ENCODE data around the gene CNTNAP2. TPM values are rescaled to one million over a fixed set of nuclear protein-coding genes. Genes with fewer than 3 reads are reported as not detected.

Gene CNTNAP2
- total RNA-seq, 1 experiment from 2014 or later = 0.03 TPM

GRCh38 chr7:147465223-147465622 is 1348.6 kb downstream of the CNTNAP2 start:
- no peaks in the 10 kb centered on the region for H3K9me3 ChIP-seq (ENCODE audit: control insufficient read depth, insufficient read depth, low read depth, low read length)
- no TSS peak for BruUV-seq (replicated peaks)
- H3K4me1 ChIP-seq (ENCODE audit: control insufficient read depth, insufficient read depth, low read length) = no peaks in the 10 kb centered on the region
- intact Hi-C loops (cut with micrococcal nuclease; ENCODE audit: unreplicated experiment) = no loop called here
- TF ChIP-seq SIN3A (IDR thresholded peaks at IDR 0.05; ENCODE audit: borderline replicate concordance, insufficient read depth, low read depth, low read length) (no peak), CTCF (IDR thresholded peaks at IDR 0.05) (no peak), POLR2AphosphoS5 (IDR thresholded peaks at IDR 0.05; ENCODE audit: low read depth, low read length) (no peak), TCF7L2 (IDR thresholded peaks at IDR 0.05; ENCODE audit: low read depth, low read length) (no peak), REST (IDR thresholded peaks at IDR 0.05; ENCODE audit: insufficient read depth in 1 of 2, low read depth in 2 of 2, low read length in 1 of 2) (no peak)
- in situ Hi-C loops (cut with HindIII; ENCODE audit: low pct_unique_long_range_greater_than_20kb, low sequenced_read_pairs) = no loop called here
- no peak for ATAC-seq
- POLR2A ChIA-PET = no interaction called here
- H3K27me3 ChIP-seq (ENCODE audit: control insufficient read depth, insufficient read depth, low read length) = no peaks in the 10 kb centered on the region
- no peak overlapping the region for H3K27ac ChIP-seq (ENCODE audit: low read length)
- H3K4me3 ChIP-seq (ENCODE audit: low read depth in 2 of 2, low read length in 2 of 2) = no peak overlapping the region
- no peaks in the 10 kb centered on the region for H3K36me3 ChIP-seq (ENCODE audit: control insufficient read depth, insufficient read depth, low read length)
- no peak for DNase-seq (ENCODE audit: low read depth, low spot score)
- CTCF ChIA-PET = no interaction called here

- no peak for DNase-seq (ENCODE audit: low read depth, low spot score)
- no peak for ATAC-seq
- Histone ChIP-seq H3K9me3 (ENCODE audit: control insufficient read depth, insufficient read depth, low read depth, low read length) (no peaks in the 10 kb centered on the region), H3K4me3 (ENCODE audit: low read depth in 2 of 2, low read length in 2 of 2) (no peak overlapping the region), H3K36me3 (ENCODE audit: control insufficient read depth, insufficient read depth, low read length) (no peaks in the 10 kb centered on the region), H3K27me3 (ENCODE audit: control insufficient read depth, insufficient read depth, low read length) (no peaks in the 10 kb centered on the region), H3K4me1 (ENCODE audit: control insufficient read depth, insufficient read depth, low read length) (no peaks in the 10 kb centered on the region), H3K27ac (ENCODE audit: low read length) (no peak overlapping the region)
- intact Hi-C loops (cut with micrococcal nuclease; ENCODE audit: unreplicated experiment) (no loop called here), in situ Hi-C loops (cut with HindIII; ENCODE audit: low pct_unique_long_range_greater_than_20kb, low sequenced_read_pairs) (no loop called here)
- ChIA-PET CTCF (no interaction called here), POLR2A (interaction anchor here (0.6 kb wide), 1 partner anchor 960 kb away, joined by 3 read pairs; no protein-coding TSS in a partner anchor)
- no TSS peak for BruUV-seq (replicated peaks)
- TF ChIP-seq SIN3A (IDR thresholded peaks at IDR 0.05; ENCODE audit: borderline replicate concordance, insufficient read depth, low read depth, low read length) (no peak), TCF7L2 (IDR thresholded peaks at IDR 0.05; ENCODE audit: low read depth, low read length) (no peak), CTCF (IDR thresholded peaks at IDR 0.05) (no peak), POLR2AphosphoS5 (IDR thresholded peaks at IDR 0.05; ENCODE audit: low read depth, low read length) (no peak), REST (IDR thresholded peaks at IDR 0.05; ENCODE audit: insufficient read depth in 1 of 2, low read depth in 2 of 2, low read length in 1 of 2) (no peak)
These were observed 1356.0 kb downstream of the CNTNAP2 start for GRCh38 chr7:147472556-147472955.
